ENCODE data around the gene DDX4.

- TF ChIP-seq CTCF (conservative IDR thresholded peaks at IDR 0.05): peak; percentile 90
- no peak for TF ChIP-seq ZFX (IDR thresholded peaks at IDR 0.05)
Measured at GRCh38 chr5:55694152-55694830, 43.6 kb upstream of the DDX4 start.

Measured in C4-2B (cell line).